Epithelial cell of proximal tubule (primary cell): ENCODE data around the gene KPNA5. TPM values are rescaled to one million over a fixed set of nuclear protein-coding genes. Genes with fewer than 3 reads are reported as not detected.

Experiments used
- DNase-seq: peaks from one replicate; pipeline ENCODE4 v3.0.0-alpha.2; 2011; ENCODE audit warnings: low read depth
- H3K4me3 ChIP-seq: 2 replicates; pipeline ENCODE4 v1.5.1; 2011; ENCODE audit warnings: low read depth, mild to moderate bottlenecking, low read length
- total RNA-seq: library from RNA; depleted of rRNA; stranded (reverse); fragments of >200 nt; gene quantifications from 2 replicates; pipeline ENCODE4 v1.2.3, GENCODE V29; 2015
- TF ChIP-seq, protein P1 (sequence below): conservative IDR thresholded peaks from 2 replicates; pipeline ENCODE4 v1.5.1; 2012; ENCODE audit warnings: low read depth, mild to moderate bottlenecking, low read length

Gene KPNA5
- total RNA-seq, 1 donor from 2014 or later: 2.5 TPM

DNA sequence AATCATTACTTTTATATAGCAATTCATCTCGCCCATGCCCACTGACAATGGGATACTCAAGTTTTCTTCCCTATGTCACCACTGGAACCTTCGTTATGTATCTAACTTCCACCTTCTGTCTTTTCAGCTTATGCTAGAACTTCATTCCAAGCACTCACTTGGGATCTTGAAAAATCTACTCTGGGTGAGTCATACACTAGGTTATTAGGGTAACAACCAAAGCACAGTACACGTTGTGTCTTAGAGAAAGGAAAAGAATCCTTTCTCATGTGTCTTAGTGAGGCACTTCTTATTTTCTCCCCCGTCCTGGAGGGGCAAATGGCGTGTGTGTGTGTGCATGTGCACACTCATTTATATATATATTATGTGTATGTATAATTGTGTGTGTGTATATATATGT, 102.8 kb downstream of the KPNA5 start:
- TF ChIP-seq, protein P1, sequence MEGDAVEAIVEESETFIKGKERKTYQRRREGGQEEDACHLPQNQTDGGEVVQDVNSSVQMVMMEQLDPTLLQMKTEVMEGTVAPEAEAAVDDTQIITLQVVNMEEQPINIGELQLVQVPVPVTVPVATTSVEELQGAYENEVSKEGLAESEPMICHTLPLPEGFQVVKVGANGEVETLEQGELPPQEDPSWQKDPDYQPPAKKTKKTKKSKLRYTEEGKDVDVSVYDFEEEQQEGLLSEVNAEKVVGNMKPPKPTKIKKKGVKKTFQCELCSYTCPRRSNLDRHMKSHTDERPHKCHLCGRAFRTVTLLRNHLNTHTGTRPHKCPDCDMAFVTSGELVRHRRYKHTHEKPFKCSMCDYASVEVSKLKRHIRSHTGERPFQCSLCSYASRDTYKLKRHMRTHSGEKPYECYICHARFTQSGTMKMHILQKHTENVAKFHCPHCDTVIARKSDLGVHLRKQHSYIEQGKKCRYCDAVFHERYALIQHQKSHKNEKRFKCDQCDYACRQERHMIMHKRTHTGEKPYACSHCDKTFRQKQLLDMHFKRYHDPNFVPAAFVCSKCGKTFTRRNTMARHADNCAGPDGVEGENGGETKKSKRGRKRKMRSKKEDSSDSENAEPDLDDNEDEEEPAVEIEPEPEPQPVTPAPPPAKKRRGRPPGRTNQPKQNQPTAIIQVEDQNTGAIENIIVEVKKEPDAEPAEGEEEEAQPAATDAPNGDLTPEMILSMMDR: no peak
- H3K4me3 ChIP-seq: no peak overlapping the region
- no peak for DNase-seq

Other genes with a start within 250 kb of the KPNA5 start
- gene CALHM6, start 219.8 kb upstream of the KPNA5 start, total RNA-seq: 0.35 and 4.8 TPM in 2 replicates
- gene CALHM5, start 169.6 kb upstream of the KPNA5 start, total RNA-seq: 0.07 and 0.12 TPM in 2 replicates
- gene TRAPPC3L, start 135.5 kb upstream of the KPNA5 start, total RNA-seq: not detected in 2 replicates
- gene CALHM4, start 127.5 kb upstream of the KPNA5 start, total RNA-seq: not detected in 2 replicates
- gene RWDD1, start 109.7 kb upstream of the KPNA5 start, total RNA-seq: 25.2 and 39.7 TPM in 2 replicates
- gene RSPH4A, start 64.7 kb upstream of the KPNA5 start, total RNA-seq: not detected in 2 replicates
- gene ZUP1, start 12.4 kb upstream of the KPNA5 start, total RNA-seq: 11.6 and 15.6 TPM in 2 replicates
- gene FAM162B, start 84.5 kb downstream of the KPNA5 start, total RNA-seq: 0.23 and 0.80 TPM in 2 replicates
- gene GPRC6A, start 147.9 kb downstream of the KPNA5 start, total RNA-seq: not detected in 2 replicates
- not detected in 2 replicates for gene RFX6, start 196.0 kb downstream of the KPNA5 start, total RNA-seq